ENCODE data around the gene MCEMP1.

DNA sequence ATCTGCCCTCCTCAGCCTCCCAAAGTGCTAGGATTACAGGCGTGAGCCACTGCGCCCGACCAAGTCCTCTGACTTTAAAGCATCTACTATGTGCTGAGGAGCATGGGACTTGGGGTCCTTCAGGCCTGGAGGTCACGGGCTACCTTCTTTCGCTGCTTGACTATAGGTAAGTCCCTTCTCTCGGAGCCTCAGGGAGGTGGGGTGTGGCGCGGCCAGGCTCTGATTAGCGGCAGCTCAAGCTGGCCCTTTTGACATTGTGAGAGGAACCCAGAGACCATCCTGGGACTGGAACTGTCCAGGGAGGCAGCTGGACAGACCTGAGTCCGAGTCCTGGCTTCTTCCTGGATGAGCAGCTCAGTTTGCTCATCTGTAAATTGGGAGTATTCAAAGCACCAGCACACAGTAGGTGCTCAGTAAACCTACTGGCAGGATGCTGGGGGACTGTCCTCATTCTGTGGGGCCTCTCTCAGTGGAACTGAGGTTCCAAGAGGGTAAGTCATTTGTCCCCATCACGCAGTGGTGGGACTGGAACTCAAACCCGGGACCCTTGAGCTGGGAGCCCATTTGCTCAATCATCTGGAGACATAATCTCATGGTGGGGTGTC lies 24.3 kb downstream of the MCEMP1 start:
- TF ChIP-seq, protein P1, sequence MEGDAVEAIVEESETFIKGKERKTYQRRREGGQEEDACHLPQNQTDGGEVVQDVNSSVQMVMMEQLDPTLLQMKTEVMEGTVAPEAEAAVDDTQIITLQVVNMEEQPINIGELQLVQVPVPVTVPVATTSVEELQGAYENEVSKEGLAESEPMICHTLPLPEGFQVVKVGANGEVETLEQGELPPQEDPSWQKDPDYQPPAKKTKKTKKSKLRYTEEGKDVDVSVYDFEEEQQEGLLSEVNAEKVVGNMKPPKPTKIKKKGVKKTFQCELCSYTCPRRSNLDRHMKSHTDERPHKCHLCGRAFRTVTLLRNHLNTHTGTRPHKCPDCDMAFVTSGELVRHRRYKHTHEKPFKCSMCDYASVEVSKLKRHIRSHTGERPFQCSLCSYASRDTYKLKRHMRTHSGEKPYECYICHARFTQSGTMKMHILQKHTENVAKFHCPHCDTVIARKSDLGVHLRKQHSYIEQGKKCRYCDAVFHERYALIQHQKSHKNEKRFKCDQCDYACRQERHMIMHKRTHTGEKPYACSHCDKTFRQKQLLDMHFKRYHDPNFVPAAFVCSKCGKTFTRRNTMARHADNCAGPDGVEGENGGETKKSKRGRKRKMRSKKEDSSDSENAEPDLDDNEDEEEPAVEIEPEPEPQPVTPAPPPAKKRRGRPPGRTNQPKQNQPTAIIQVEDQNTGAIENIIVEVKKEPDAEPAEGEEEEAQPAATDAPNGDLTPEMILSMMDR (IDR thresholded peaks at IDR 0.05; ENCODE audit: insufficient read depth, low read depth, low read length), result no peak
- no peak for TF ChIP-seq EZH2 (IDR thresholded peaks at IDR 0.05; ENCODE audit: insufficient read depth, low read length)

Data from astrocyte (in vitro differentiated cells and primary cell).